ENCODE data around the gene EPHB1. TPM values are rescaled to one million over a fixed set of nuclear protein-coding genes. Genes with fewer than 3 reads are reported as not detected.
"Not testable (repeated sequence)": the region's sequence is repeated elsewhere in the genome, so short reads cannot be mapped to it uniquely, and the experiment has no call there.

Gene EPHB1
- polyA plus RNA-seq, 4 donors: 0.65 to 1.0 TPM; not detected in 2

GRCh38 chr3:135224815-135225362, 429.8 kb downstream of the EPHB1 start:
- H3K4me1 ChIP-seq (ENCODE audit: control insufficient read depth in 3 of 3, insufficient read depth in 2 of 3, low read depth in 1 of 3, low read length in 2 of 3): peaks cover 0 to 3% (median 0%) of the 10 kb centered on the region in 3 donors
- WGBS, 3 donors: 38 to 53% (median 39%) methylated on average over 5 of the region's 5 CpGs
- H3K9me3 ChIP-seq (ENCODE audit: control insufficient read depth in 2 of 2, insufficient read depth in 1 of 2, low read depth in 1 of 2, low read length in 1 of 2): no peaks in the 10 kb centered on the region
- DNase-seq (no peak), FAIRE-seq (no peak)
- H3K36me3 ChIP-seq (ENCODE audit: control insufficient read depth in 3 of 3, insufficient read depth in 2 of 3, low read depth in 1 of 3, low read length in 3 of 3): no peaks in the 10 kb centered on the region
- H3K27ac ChIP-seq (ENCODE audit: low read depth in 1 of 3, low read length in 2 of 3): no peak overlapping the region
- H3K4me3 ChIP-seq (ENCODE audit: low read depth in 1 of 3, low read length in 3 of 3): no peak overlapping the region
- H3K27me3 ChIP-seq (ENCODE audit: control insufficient read depth in 3 of 3, insufficient read depth in 3 of 3, low read length in 3 of 3): peaks cover 0 to 2% (median 0%) of the 10 kb centered on the region in 3 donors

- peaks cover 0 to 2% (median 0%) of the 10 kb centered on the region in 3 donors for H3K27me3 ChIP-seq (ENCODE audit: control insufficient read depth in 3 of 3, insufficient read depth in 3 of 3, low read length in 3 of 3)
- H3K4me3 ChIP-seq (ENCODE audit: low read depth in 1 of 3, low read length in 3 of 3): no peak overlapping the region
- H3K4me1 ChIP-seq (ENCODE audit: control insufficient read depth in 3 of 3, insufficient read depth in 2 of 3, low read depth in 1 of 3, low read length in 2 of 3): peaks cover 0 to 3% (median 0%) of the 10 kb centered on the region in 3 donors
- FAIRE-seq: no peak
- WGBS, 3 donors: 68 to 90% (median 71%) methylated on average over 6 of the region's 6 CpGs
- no peaks in the 10 kb centered on the region for H3K9me3 ChIP-seq (ENCODE audit: control insufficient read depth in 2 of 2, insufficient read depth in 1 of 2, low read depth in 1 of 2, low read length in 1 of 2)
- no peak overlapping the region for H3K27ac ChIP-seq (ENCODE audit: low read depth in 1 of 3, low read length in 2 of 3)
- DNase-seq: no peak
- no peaks in the 10 kb centered on the region for H3K36me3 ChIP-seq (ENCODE audit: control insufficient read depth in 3 of 3, insufficient read depth in 2 of 3, low read depth in 1 of 3, low read length in 3 of 3)
These were observed 431.0 kb downstream of the EPHB1 start for GRCh38 chr3:135226057-135226456.

- Histone ChIP-seq H3K27ac (ENCODE audit: low read depth in 1 of 3, low read length in 2 of 3) (no peak overlapping the region), H3K4me3 (ENCODE audit: low read depth in 1 of 3, low read length in 3 of 3) (no peak overlapping the region), H3K4me1 (ENCODE audit: control insufficient read depth in 3 of 3, insufficient read depth in 2 of 3, low read depth in 1 of 3, low read length in 2 of 3) (peaks cover 0 to 3% (median 0%) of the 10 kb centered on the region in 3 donors), H3K36me3 (ENCODE audit: control insufficient read depth in 3 of 3, insufficient read depth in 2 of 3, low read depth in 1 of 3, low read length in 3 of 3) (no peaks in the 10 kb centered on the region), H3K27me3 (ENCODE audit: control insufficient read depth in 3 of 3, insufficient read depth in 3 of 3, low read length in 3 of 3) (peaks cover 0 to 2% (median 0%) of the 10 kb centered on the region in 3 donors), H3K9me3 (ENCODE audit: control insufficient read depth in 2 of 2, insufficient read depth in 1 of 2, low read depth in 1 of 2, low read length in 1 of 2) (peaks cover 0 to under 1% of the 10 kb centered on the region in 2 donors)
- no peak for FAIRE-seq
- WGBS, 3 donors: 62 to 83% (median 73%) methylated on average over 3 of the region's 3 CpGs
- no peak for DNase-seq
These were observed 433.1 kb downstream of the EPHB1 start for GRCh38 chr3:135228201-135228600.

GRCh38 chr3:135229018-135229495, 434.0 kb downstream of the EPHB1 start:
- no peak for FAIRE-seq
- peaks cover 0 to 4% of the 10 kb centered on the region in 2 donors for H3K9me3 ChIP-seq (ENCODE audit: control insufficient read depth in 2 of 2, insufficient read depth in 1 of 2, low read depth in 1 of 2, low read length in 1 of 2)
- H3K4me1 ChIP-seq (ENCODE audit: control insufficient read depth in 3 of 3, insufficient read depth in 2 of 3, low read depth in 1 of 3, low read length in 2 of 3): peaks cover 0 to 3% (median 0%) of the 10 kb centered on the region in 3 donors
- DNase-seq: peak; percentile 4 to 59
- WGBS, 3 donors: 4 to 28% (median 19%) methylated on average over 5 of the region's 5 CpGs
- no peak overlapping the region for H3K4me3 ChIP-seq (ENCODE audit: low read depth in 1 of 3, low read length in 3 of 3)
- H3K27me3 ChIP-seq (ENCODE audit: control insufficient read depth in 3 of 3, insufficient read depth in 3 of 3, low read length in 3 of 3): peaks cover 0 to 2% (median 0%) of the 10 kb centered on the region in 3 donors
- H3K27ac ChIP-seq (ENCODE audit: low read depth in 1 of 3, low read length in 2 of 3): no peak overlapping the region
- H3K36me3 ChIP-seq (ENCODE audit: control insufficient read depth in 3 of 3, insufficient read depth in 2 of 3, low read depth in 1 of 3, low read length in 3 of 3): no peaks in the 10 kb centered on the region

GRCh38 chr3:135231737-135232136, 436.7 kb downstream of the EPHB1 start:
- peaks cover 0 to 3% (median 0%) of the 10 kb centered on the region in 3 donors for H3K4me1 ChIP-seq (ENCODE audit: control insufficient read depth in 3 of 3, insufficient read depth in 2 of 3, low read depth in 1 of 3, low read length in 2 of 3)
- 42 to 51% (median 49%) methylated on average over 2 of the region's 2 CpGs for WGBS, 3 donors
- peaks cover 0 to 4% of the 10 kb centered on the region in 2 donors for H3K9me3 ChIP-seq (ENCODE audit: control insufficient read depth in 2 of 2, insufficient read depth in 1 of 2, low read depth in 1 of 2, low read length in 1 of 2)
- H3K27me3 ChIP-seq (ENCODE audit: control insufficient read depth in 3 of 3, insufficient read depth in 3 of 3, low read length in 3 of 3): no peaks in the 10 kb centered on the region
- H3K27ac ChIP-seq (ENCODE audit: low read depth in 1 of 3, low read length in 2 of 3): no peak overlapping the region
- no peak for DNase-seq
- FAIRE-seq: no peak
- no peaks in the 10 kb centered on the region for H3K36me3 ChIP-seq (ENCODE audit: control insufficient read depth in 3 of 3, insufficient read depth in 2 of 3, low read depth in 1 of 3, low read length in 3 of 3)
- no peak overlapping the region for H3K4me3 ChIP-seq (ENCODE audit: low read depth in 1 of 3, low read length in 3 of 3)

- H3K27ac ChIP-seq (ENCODE audit: low read depth in 1 of 3, low read length in 2 of 3): no peak overlapping the region
- H3K36me3 ChIP-seq (ENCODE audit: control insufficient read depth in 3 of 3, insufficient read depth in 2 of 3, low read depth in 1 of 3, low read length in 3 of 3): no peaks in the 10 kb centered on the region
- H3K9me3 ChIP-seq (ENCODE audit: control insufficient read depth in 2 of 2, insufficient read depth in 1 of 2, low read depth in 1 of 2, low read length in 1 of 2): peaks cover 0 to 4% of the 10 kb centered on the region in 2 donors
- no peaks in the 10 kb centered on the region for H3K27me3 ChIP-seq (ENCODE audit: control insufficient read depth in 3 of 3, insufficient read depth in 3 of 3, low read length in 3 of 3)
- FAIRE-seq (no peak), DNase-seq (no peak)
- WGBS, 3 donors: 77 to 91% (median 81%) methylated on average over 2 of the region's 2 CpGs
- H3K4me1 ChIP-seq (ENCODE audit: control insufficient read depth in 3 of 3, insufficient read depth in 2 of 3, low read depth in 1 of 3, low read length in 2 of 3): peaks cover 0 to 3% (median 0%) of the 10 kb centered on the region in 3 donors
- no peak overlapping the region for H3K4me3 ChIP-seq (ENCODE audit: low read depth in 1 of 3, low read length in 3 of 3)
These were observed 437.2 kb downstream of the EPHB1 start for GRCh38 chr3:135232226-135232625.

- not testable (repeated sequence) for H3K4me1 ChIP-seq (ENCODE audit: control insufficient read depth in 3 of 3, insufficient read depth in 2 of 3, low read depth in 1 of 3, low read length in 2 of 3); FAIRE-seq
- 89 to 93% (median 90%) methylated on average over 3 of the region's 3 CpGs for WGBS, 3 donors
These were observed 438.4 kb downstream of the EPHB1 start for GRCh38 chr3:135233476-135233875.

GRCh38 chr3:135235541-135235940, 440.5 kb downstream of the EPHB1 start:
- WGBS, 3 donors: 80 to 97% (median 88%) methylated on average over 5 of the region's 5 CpGs
- no peaks in the 10 kb centered on the region for H3K27me3 ChIP-seq (ENCODE audit: control insufficient read depth in 3 of 3, insufficient read depth in 3 of 3, low read length in 3 of 3)
- no peak for DNase-seq
- no peak overlapping the region for H3K27ac ChIP-seq (ENCODE audit: low read depth in 1 of 3, low read length in 2 of 3)
- no peaks in the 10 kb centered on the region for H3K4me1 ChIP-seq (ENCODE audit: control insufficient read depth in 3 of 3, insufficient read depth in 2 of 3, low read depth in 1 of 3, low read length in 2 of 3)
- peaks cover 0 to 4% of the 10 kb centered on the region in 2 donors for H3K9me3 ChIP-seq (ENCODE audit: control insufficient read depth in 2 of 2, insufficient read depth in 1 of 2, low read depth in 1 of 2, low read length in 1 of 2)
- no peak overlapping the region for H3K4me3 ChIP-seq (ENCODE audit: low read depth in 1 of 3, low read length in 3 of 3)
- no peaks in the 10 kb centered on the region for H3K36me3 ChIP-seq (ENCODE audit: control insufficient read depth in 3 of 3, insufficient read depth in 2 of 3, low read depth in 1 of 3, low read length in 3 of 3)
- FAIRE-seq: no peak

More at GRCh38 chr3:135233476-135233875, 438.4 kb downstream of the EPHB1 start:
- not testable (repeated sequence) for H3K27me3 ChIP-seq (ENCODE audit: control insufficient read depth in 3 of 3, insufficient read depth in 3 of 3, low read length in 3 of 3); H3K9me3 ChIP-seq (ENCODE audit: control insufficient read depth in 2 of 2, insufficient read depth in 1 of 2, low read depth in 1 of 2, low read length in 1 of 2); H3K36me3 ChIP-seq (ENCODE audit: control insufficient read depth in 3 of 3, insufficient read depth in 2 of 3, low read depth in 1 of 3, low read length in 3 of 3); H3K27ac ChIP-seq (ENCODE audit: low read depth in 1 of 3, low read length in 2 of 3); DNase-seq; H3K4me3 ChIP-seq (ENCODE audit: low read depth in 1 of 3, low read length in 3 of 3)
